GM23248 (cell line): Measurements from ENCODE around the gene TCF12.

ENCODE experiments used
- EZH2 ChIP-seq: fragments of 200-600 bp; sonication (generic); IDR thresholded peaks from 2 replicates; pipeline ENCODE4 v1.6.1; 2018; ENCODE audit warnings: antibody characterized with exemption, mild to moderate bottlenecking; ENCODE audit not compliant: insufficient read depth, poor library complexity, severe bottlenecking
- EZH2phosphoT487 ChIP-seq: fragments of 200-600 bp; sonication (generic); IDR thresholded peaks from 2 replicates; pipeline ENCODE4 v1.6.1; 2018; ENCODE audit warnings: antibody characterized with exemption, moderate library complexity, mild to moderate bottlenecking, low read depth; ENCODE audit not compliant: insufficient read depth

- TF ChIP-seq EZH2phosphoT487 (no peak), EZH2 (no peak)
Observed at GRCh38 chr15:57333487-57333886, 415.0 kb downstream of the TCF12 start.
